Endothelial cell of umbilical vein (primary cell): ENCODE measurements around the gene COMMD10. TPM values are rescaled to one million over a fixed set of nuclear protein-coding genes. Genes with fewer than 3 reads are reported as not detected.

Source experiments
- BruUV-seq: library from RNA; stranded (reverse); fragments of 400-500 nt; replicated peaks from 2 replicates; lab custom pipeline; 2021; lab: Mats Ljungman, UMichigan
- CTCF ChIA-PET: fragments of 300-600, 350-600 bp; sonication (Branson Sonifier 250); formaldehyde crosslinking; loops from one replicate; lab custom pipeline; 2021; ENCODE audit warnings: antibody characterized with exemption, inconsistent platforms; lab: Charles Lee
- POLR2A ChIA-PET: fragments of 300-600, 350-600 bp; sonication (Branson Sonifier 250); formaldehyde crosslinking; loops from one replicate; lab custom pipeline; 2021; ENCODE audit warnings: antibody characterized with exemption, inconsistent platforms; lab: Charles Lee
- DNase-seq: peaks from one replicate; pipeline ENCODE4 v3.0.0-alpha.2; 2011; ENCODE audit warnings: low read depth, low spot score
- FAIRE-seq: peaks from 2 replicates; lab custom pipeline; 2011; peaks lifted over from hg19 to GRCh38; lab: Jason Lieb, UNC
- H2AFZ ChIP-seq: 2 replicates; pipeline ENCODE4 v1.6.0; 2012; ENCODE audit warnings: low read depth, low read length, control low read depth, inconsistent platforms
- H3K27ac ChIP-seq: 2 replicates; pipeline ENCODE4 v1.5.1; 2011; ENCODE audit warnings: low read depth, mild to moderate bottlenecking, control low read depth, low read length, moderate library complexity; ENCODE audit not compliant: insufficient read depth
- H3K27me3 ChIP-seq, 2 experiments: 2 replicates each; pipeline versions ENCODE4 v1.6.0 to v1.6.1; 2011; ENCODE audit warnings: low read length in 2 of 2, mixed read lengths in 1 of 2; ENCODE audit not compliant: control insufficient read depth in 2 of 2, insufficient read depth in 2 of 2
- H3K36me3 ChIP-seq, 2 experiments: 2 replicates in 1 of 2; 3 replicates in 1 of 2; pipeline ENCODE4 v1.5.1; 2011; ENCODE audit warnings: low read length in 2 of 2, mild to moderate bottlenecking in 1 of 2, moderate library complexity in 1 of 2; ENCODE audit not compliant: control insufficient read depth in 2 of 2, insufficient read depth in 2 of 2; ENCODE audit errors: extremely low read depth in 1 of 2
- H3K4me1 ChIP-seq: 3 replicates; pipeline ENCODE4 v1.5.1; 2011; ENCODE audit warnings: mild to moderate bottlenecking, low read length; ENCODE audit not compliant: control insufficient read depth, insufficient read depth; ENCODE audit errors: extremely low read depth
- H3K4me2 ChIP-seq: 2 replicates; pipeline ENCODE4 v1.6.1; 2011; ENCODE audit warnings: low read length, control low read depth, mixed read lengths; ENCODE audit not compliant: insufficient read depth
- H3K4me3 ChIP-seq, 3 experiments: fragments of 200-600 bp in 1 of 3; sonication (generic), shearing (Covaris generic) in 1 of 3; replicated peaks in 1 of 3; 2 replicates each; pipeline ENCODE4 v1.5.1; 2011 to 2016; ENCODE audit warnings: control low read depth in 3 of 3, low read length in 3 of 3, mild to moderate bottlenecking in 2 of 3, inconsistent platforms in 1 of 3, low read depth in 1 of 3, moderate library complexity in 1 of 3; ENCODE audit not compliant: insufficient read depth in 1 of 3
- H3K79me2 ChIP-seq: 2 replicates; pipeline ENCODE4 v1.6.0; 2012; ENCODE audit warnings: low read length, inconsistent platforms; ENCODE audit not compliant: control insufficient read depth, insufficient read depth
- H3K9ac ChIP-seq: replicated peaks from 2 replicates; pipeline ENCODE3; 2011; ENCODE audit warnings: low read length, control low read depth; ENCODE audit not compliant: insufficient read depth; ENCODE audit errors: extremely low read depth
- H3K9me1 ChIP-seq: replicated peaks from 3 replicates; pipeline ENCODE4 v1.6.0; 2011; ENCODE audit warnings: mild to moderate bottlenecking, low read length; ENCODE audit not compliant: control insufficient read depth, insufficient read depth; ENCODE audit errors: extremely low read depth
- H3K9me3 ChIP-seq: replicated peaks from 2 replicates; pipeline ENCODE4 v1.5.1; 2012; ENCODE audit warnings: low read length, inconsistent platforms; ENCODE audit not compliant: control insufficient read depth, insufficient read depth
- H4K20me1 ChIP-seq: replicated peaks from 2 replicates; pipeline ENCODE3; 2011; ENCODE audit warnings: mild to moderate bottlenecking, low read length; ENCODE audit not compliant: control insufficient read depth, insufficient read depth; ENCODE audit errors: extremely low read depth
- CTCF ChIP-seq, 2 donors: IDR thresholded peaks; 1 replicate in 1 of 2; 2 replicates in 1 of 2; pipeline ENCODE4 v1.5.1; 2011; ENCODE audit warnings: low read length in 2 of 2, mild to moderate bottlenecking in 2 of 2, moderate library complexity in 2 of 2, control low read depth in 1 of 2, inconsistent platforms in 1 of 2, low read depth in 1 of 2; ENCODE audit not compliant: insufficient read depth in 1 of 2; ENCODE audit errors: extremely low read depth in 1 of 2
- EZH2 ChIP-seq: IDR thresholded peaks from 2 replicates; pipeline ENCODE4 v1.6.1; 2012; ENCODE audit warnings: borderline replicate concordance, low read depth, mild to moderate bottlenecking, moderate library complexity, low read length, inconsistent platforms; ENCODE audit not compliant: severe bottlenecking
- FOS ChIP-seq: IDR thresholded peaks from 2 replicates; pipeline ENCODE4 v1.6.1; 2011; ENCODE audit warnings: mild to moderate bottlenecking, low read length, moderate library complexity, borderline replicate concordance; ENCODE audit not compliant: insufficient read depth
- GATA2 ChIP-seq: IDR thresholded peaks from 2 replicates; pipeline ENCODE4 v1.7.0; 2011; ENCODE audit warnings: low read depth, mild to moderate bottlenecking, moderate library complexity, mixed read lengths, low read length; ENCODE audit not compliant: insufficient read length, insufficient read depth
- JUN ChIP-seq: IDR thresholded peaks from 2 replicates; pipeline ENCODE4 v1.6.1; 2011; ENCODE audit warnings: borderline replicate concordance, low read depth; ENCODE audit not compliant: insufficient read length, insufficient read depth
- MAX ChIP-seq: IDR thresholded peaks from 2 replicates; pipeline ENCODE4 v1.6.1; 2011; ENCODE audit not compliant: insufficient read depth, insufficient read length
- MYC ChIP-seq: IDR thresholded peaks from one replicate; pipeline ENCODE4 v1.6.1; 2011; ENCODE audit warnings: mild to moderate bottlenecking, low read depth, low read length
- POLR2A ChIP-seq: IDR thresholded peaks from 2 replicates; pipeline ENCODE4 v1.6.1; 2012; ENCODE audit warnings: low read depth, mild to moderate bottlenecking, control low read depth, low read length
- POLR2AphosphoS5 ChIP-seq: IDR thresholded peaks from 2 replicates; pipeline ENCODE4 v1.6.1; 2012; ENCODE audit warnings: low read depth, mild to moderate bottlenecking, control low read depth, low read length, moderate library complexity; ENCODE audit not compliant: insufficient read depth
- dilution Hi-C: fragments of 300-500 bp; cut with MboI; formaldehyde crosslinking; loops from one replicate; pipeline ENCODE4 v1.15.0; 2019; ENCODE audit warnings: low sequenced_read_pairs; ENCODE audit not compliant: extremely low pct_ligation_motif_present
- intact Hi-C: fragments of 100-400 bp; cut with micrococcal nuclease; formaldehyde crosslinking; loops from one replicate; pipeline ENCODE4 v1.10.0; 2022
- polyA plus RNA-seq, 4 experiments: library from polyadenylated mRNA; depleted of rRNA in 3 of 4; stranded (reverse) in 3 of 4; unstranded in 1 of 4; fragments of >200 nt; gene quantifications; 2 replicates each; pipeline versions ENCODE4 v1.2.1 to v1.2.3, GENCODE V29; 2011 to 2012; ENCODE audit warnings: missing spikeins in 1 of 4
- total RNA-seq: library from RNA; stranded (reverse); gene quantifications from 2 replicates; pipeline ENCODE4 v1.2.3, GENCODE V29; 2021

The COMMD10 gene
- total and polyA plus RNA-seq, 2 donors (not counting 3 experiments of a cell fraction or from before 2014, with no cell fraction given) = 12.5 to 27.0 TPM

DNA sequence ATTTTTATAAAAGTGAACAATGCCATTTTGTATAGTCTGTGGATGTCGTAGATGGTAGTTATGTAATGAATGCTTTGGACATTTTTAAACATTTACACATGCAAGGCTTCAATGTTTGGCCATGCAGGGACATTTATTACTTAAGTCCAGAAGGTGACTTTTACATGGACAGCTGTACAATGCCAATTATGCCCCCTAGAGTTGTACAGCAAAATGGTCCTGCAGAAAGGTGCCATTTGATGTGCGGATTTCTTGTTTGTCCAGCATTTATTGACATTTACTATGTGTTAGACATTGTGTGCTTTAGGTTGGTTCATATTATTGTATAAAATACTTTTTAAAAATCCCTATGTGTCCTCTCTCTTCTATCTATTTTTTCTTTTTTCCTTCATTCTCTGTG lies 22.5 kb upstream of the COMMD10 start:
- Histone ChIP-seq H3K4me2 (no peak overlapping the region), H3K27ac (no peak overlapping the region), H3K79me2 (no peaks in the 10 kb centered on the region), H3K36me3 (no peaks in the 10 kb centered on the region), H3K4me1 (no peaks in the 10 kb centered on the region), H3K27me3 (peaks cover 10 to 15% of the 10 kb centered on the region in 2 experiments), H3K4me3 (no peak overlapping the region), H4K20me1 (no peaks in the 10 kb centered on the region), H3K9ac (no peak overlapping the region), H3K9me1 (no peaks in the 10 kb centered on the region), H3K9me3 (no peaks in the 10 kb centered on the region), H2AFZ (no peak overlapping the region)
- dilution Hi-C loops (no loop called here), intact Hi-C loops (no loop called here)
- ChIA-PET POLR2A (no interaction called here), CTCF (interaction anchor here (1.0 kb wide), 1 partner anchor 174 kb away, joined by 5 read pairs; no protein-coding TSS in a partner anchor)
- BruUV-seq = no TSS peak
- no peak for FAIRE-seq
- no peak for DNase-seq
- no peak for TF ChIP-seq GATA2
- no peak for TF ChIP-seq FOS
- TF ChIP-seq CTCF (IDR thresholded peaks at IDR 0.05; ENCODE audit: extremely low read depth in 1 of 2, insufficient read depth in 1 of 2, low read depth in 1 of 2, low read length in 2 of 2) = no peak
- TF ChIP-seq MYC = no peak
- TF ChIP-seq POLR2A = no peak
- TF ChIP-seq EZH2 = no peak
- TF ChIP-seq POLR2AphosphoS5 = no peak
- no peak for TF ChIP-seq MAX
- TF ChIP-seq JUN = no peak
